AG04449 (cell line): ENCODE results near the gene DYNC2I2.

Source experiments
- CTCF ChIA-PET: fragments of 350-600 bp; formaldehyde crosslinking; extraction: SDS; loops from one replicate; lab custom pipeline; 2021; ENCODE audit warnings: antibody characterized with exemption; lab: Yijun Ruan, JAX
- POLR2A ChIA-PET: fragments of 400-600, 350-600 bp; formaldehyde crosslinking; extraction: SDS; loops from one replicate; lab custom pipeline; 2020; ENCODE audit warnings: antibody characterized with exemption, inconsistent platforms; lab: Yijun Ruan, JAX
- DNase-seq: peaks from one replicate; pipeline ENCODE4 v3.0.0-alpha.2; 2010; ENCODE audit warnings: low read depth, low spot score
- H3K4me3 ChIP-seq: 2 replicates; pipeline ENCODE4 v1.5.1; 2011; ENCODE audit warnings: low read depth, mild to moderate bottlenecking, control low read depth, low read length
- TF ChIP-seq, protein P1 (sequence below): IDR thresholded peaks from one replicate; pipeline ENCODE4 v1.5.1; 2011; ENCODE audit warnings: mild to moderate bottlenecking, moderate library complexity, low read length, control low read depth, inconsistent platforms; ENCODE audit not compliant: insufficient read depth; ENCODE audit errors: missing control alignments

Gene DYNC2I2

DNA sequence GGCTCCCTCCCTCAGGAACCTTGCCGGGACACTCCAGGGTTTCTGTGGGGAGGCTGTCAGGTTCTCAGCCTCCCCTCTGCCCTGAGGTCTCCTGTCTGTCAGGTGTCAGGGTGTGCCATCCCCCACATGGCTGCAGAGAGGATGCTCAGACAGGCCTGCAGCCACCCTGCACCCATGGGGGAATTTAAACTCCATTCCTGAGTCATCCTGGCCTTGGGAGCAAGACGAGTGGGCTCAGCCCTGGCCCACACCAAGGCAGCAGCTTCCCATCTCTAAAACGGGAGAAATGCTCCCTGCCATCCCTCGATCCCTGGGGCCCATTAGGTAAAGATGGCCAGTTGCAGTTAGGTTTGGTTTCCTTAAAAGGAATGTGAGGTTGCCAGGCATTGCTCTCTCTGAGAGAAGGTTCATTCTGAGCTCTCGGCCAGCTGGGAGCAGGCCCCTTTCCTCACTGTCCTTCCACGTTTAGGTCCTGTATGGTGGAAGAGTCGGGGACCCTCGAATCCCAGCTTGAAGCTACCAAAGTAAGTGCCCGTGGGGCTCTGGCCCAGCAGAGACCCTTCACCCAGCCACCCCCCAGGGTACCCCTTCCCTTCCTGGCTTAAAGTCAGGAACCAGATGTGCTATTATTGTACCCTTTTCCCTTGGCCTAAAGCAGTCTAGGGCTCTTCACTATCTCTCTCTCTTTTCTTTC, 26.6 kb downstream of the DYNC2I2 start:
- CTCF ChIA-PET = no interaction called here
- TF ChIP-seq, protein P1, sequence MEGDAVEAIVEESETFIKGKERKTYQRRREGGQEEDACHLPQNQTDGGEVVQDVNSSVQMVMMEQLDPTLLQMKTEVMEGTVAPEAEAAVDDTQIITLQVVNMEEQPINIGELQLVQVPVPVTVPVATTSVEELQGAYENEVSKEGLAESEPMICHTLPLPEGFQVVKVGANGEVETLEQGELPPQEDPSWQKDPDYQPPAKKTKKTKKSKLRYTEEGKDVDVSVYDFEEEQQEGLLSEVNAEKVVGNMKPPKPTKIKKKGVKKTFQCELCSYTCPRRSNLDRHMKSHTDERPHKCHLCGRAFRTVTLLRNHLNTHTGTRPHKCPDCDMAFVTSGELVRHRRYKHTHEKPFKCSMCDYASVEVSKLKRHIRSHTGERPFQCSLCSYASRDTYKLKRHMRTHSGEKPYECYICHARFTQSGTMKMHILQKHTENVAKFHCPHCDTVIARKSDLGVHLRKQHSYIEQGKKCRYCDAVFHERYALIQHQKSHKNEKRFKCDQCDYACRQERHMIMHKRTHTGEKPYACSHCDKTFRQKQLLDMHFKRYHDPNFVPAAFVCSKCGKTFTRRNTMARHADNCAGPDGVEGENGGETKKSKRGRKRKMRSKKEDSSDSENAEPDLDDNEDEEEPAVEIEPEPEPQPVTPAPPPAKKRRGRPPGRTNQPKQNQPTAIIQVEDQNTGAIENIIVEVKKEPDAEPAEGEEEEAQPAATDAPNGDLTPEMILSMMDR = no peak
- no peak for DNase-seq
- no peak overlapping the region for H3K4me3 ChIP-seq
- POLR2A ChIA-PET = no interaction called here

DNA sequence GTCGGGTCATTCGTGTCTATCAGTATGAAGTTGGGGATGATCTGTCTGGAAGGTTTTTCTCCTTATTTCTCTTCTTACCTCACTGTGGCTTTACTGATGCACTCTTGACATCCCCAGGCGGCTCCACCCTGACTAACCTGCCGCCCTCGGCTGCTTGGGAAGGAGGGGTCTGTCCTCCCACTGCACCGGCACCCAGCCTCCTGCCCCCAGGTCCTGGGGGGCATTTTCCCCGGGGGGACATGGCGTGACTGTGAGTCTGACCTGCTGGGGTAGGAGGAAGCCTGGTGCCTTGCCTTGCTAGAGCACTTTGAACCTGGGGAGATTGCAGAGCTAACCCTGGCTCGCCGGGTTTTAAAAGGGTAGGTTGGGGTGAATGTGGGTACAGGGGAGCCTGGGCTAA, 27.5 kb downstream of the DYNC2I2 start:
- TF ChIP-seq, protein P1 = no peak
- DNase-seq = no peak
- ChIA-PET CTCF (no interaction called here), POLR2A (no interaction called here)
- no peak overlapping the region for H3K4me3 ChIP-seq

DNA sequence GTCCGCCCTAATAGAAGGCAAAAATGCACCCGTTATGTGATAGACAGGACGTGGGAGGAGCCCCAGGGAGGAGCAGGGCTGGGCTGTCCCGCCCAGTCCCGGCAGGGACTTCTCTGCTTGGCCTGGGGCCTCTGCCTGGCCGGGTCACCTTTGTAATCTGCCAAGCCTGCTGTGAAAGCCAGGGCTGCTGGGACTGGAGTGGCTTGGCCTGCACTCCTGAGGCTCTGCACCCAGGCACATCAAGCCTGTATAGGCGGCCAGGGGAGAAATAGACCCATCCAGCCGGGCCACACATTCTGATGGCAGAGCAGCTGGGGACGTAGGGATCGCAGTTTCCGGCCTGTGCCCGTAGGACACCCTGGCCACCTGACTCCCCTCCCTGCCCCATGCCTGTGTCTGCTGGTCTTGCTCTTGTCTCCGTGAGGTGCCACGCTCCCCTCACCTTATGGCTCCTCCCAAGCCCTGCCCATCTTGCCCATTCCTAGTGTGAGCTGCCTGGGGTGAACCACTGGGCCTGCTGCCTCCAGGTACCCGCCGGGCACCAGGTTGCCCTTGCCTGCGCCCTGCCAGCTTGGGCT, 28.1 kb downstream of the DYNC2I2 start:
- ChIA-PET POLR2A (no interaction called here), CTCF (no interaction called here)
- no peak for DNase-seq
- no peak overlapping the region for H3K4me3 ChIP-seq
- TF ChIP-seq, protein P1 = no peak

DNA sequence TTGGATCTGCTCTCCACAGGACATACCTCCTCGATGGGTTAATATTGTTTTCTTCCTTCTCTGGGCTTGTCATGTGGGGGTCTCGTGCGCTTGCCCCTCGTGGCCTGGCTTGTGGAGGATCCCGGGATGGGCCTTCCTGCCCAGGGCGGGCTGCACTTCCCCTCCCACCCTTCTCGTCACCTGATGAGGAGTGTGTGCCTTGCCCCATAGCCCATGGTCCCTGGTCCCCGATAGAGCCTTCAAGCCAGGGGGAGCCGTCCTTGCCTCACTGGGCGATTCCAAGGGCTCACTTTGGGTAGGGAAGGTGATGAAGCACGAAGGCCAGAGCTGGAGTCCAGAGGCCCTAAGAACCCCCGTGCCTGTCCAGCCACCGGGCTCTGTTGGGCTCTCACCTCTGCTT, 28.7 kb downstream of the DYNC2I2 start:
- ChIA-PET CTCF (interaction anchor here (0.8 kb wide), 1 partner anchor 8 kb away, joined by 3 read pairs; no protein-coding TSS in a partner anchor), POLR2A (no interaction called here)
- H3K4me3 ChIP-seq = no peak overlapping the region
- TF ChIP-seq, protein P1 = no peak
- DNase-seq = no peak

DNA sequence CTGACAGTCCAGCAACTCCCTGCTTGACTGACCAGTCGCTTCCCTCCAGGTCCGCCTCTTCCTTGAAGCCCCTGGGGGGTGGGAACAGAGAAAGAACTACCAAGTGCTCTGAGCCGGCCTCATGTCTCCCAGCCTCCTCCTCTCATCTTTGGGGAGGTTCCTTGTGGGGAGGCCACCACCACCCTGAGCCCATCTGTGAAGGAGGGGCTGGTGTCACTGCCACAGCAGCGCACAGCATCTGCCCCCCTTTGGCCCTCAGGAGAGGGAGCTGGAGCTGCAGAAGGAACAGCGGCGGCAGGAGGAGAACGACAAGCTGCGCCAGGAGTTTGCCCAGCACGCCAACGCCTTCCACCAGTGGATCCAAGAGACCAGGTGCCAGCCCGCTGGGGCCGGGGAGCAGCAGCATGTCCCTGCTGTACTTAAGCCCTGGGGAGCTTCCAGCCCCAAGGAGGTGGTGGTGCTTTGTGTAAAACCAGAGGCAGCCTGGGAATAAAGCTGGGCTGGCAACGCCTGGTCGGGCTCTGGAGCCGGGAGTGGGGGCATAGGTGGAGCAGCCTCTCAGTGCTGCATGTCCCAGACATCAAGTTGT, 29.4 kb downstream of the DYNC2I2 start:
- POLR2A ChIA-PET = no interaction called here
- TF ChIP-seq, protein P1 = no peak
- CTCF ChIA-PET = interaction anchor here (0.8 to 5.8 kb wide), 2 partner anchors 7 to 8 kb away, joined by 3 to 53 read pairs; no protein-coding TSS in a partner anchor
- DNase-seq = no peak
- no peak overlapping the region for H3K4me3 ChIP-seq

DNA sequence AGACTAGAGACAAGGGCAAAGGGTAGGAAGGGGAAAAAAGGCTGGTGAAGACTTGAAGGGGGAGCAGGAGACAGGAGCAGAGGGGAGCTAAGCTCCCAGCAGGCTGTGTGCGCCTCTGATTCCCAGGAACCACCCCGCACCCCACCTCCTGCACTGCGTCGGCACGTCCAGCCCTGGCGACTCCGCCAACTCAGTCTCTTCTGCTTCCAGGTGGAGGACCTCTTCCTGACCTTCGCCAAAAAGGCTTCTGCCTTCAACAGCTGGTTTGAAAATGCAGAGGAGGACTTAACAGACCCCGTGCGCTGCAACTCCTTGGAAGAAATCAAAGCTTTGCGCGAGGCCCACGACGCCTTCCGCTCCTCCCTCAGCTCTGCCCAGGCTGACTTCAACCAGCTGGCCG, 30.5 kb downstream of the DYNC2I2 start:
- ChIA-PET CTCF (interaction anchor here (1.4 to 5.8 kb wide), 3 partner anchors 8 to 17 kb away, joined by 3 to 53 read pairs (median 5); no protein-coding TSS in a partner anchor), POLR2A (no interaction called here)
- no peak overlapping the region for H3K4me3 ChIP-seq
- TF ChIP-seq, protein P1 = no peak
- no peak for DNase-seq
